Activated CD4-positive, alpha-beta T cell treated with anti-CD3 and anti-CD28 coated beads, Interleukin-2, amount 50 U/mL, for 24 hours (primary cell): ENCODE measurements around the gene FADS2.

Experiments used
- DNase-seq, 2 donors: peaks; one replicate each; pipeline ENCODE4 v3.0.0-alpha.2; 2020; ENCODE audit warnings: low read depth in 1 of 2, low spot score in 1 of 2

Gene FADS2

GRCh38 chr11:61795876-61796526 is 32.1 kb upstream of the FADS2 start:
- DNase-seq: no peak

- peak in 1 of 2 donors; percentile 48 for DNase-seq
Measured at GRCh38 chr11:61797263-61797944, 30.7 kb upstream of the FADS2 start.

GRCh38 chr11:61799665-61800284 is 28.3 kb upstream of the FADS2 start:
- no peak for DNase-seq

- no peak for DNase-seq
Measured at GRCh38 chr11:61800331-61801281, 27.5 kb upstream of the FADS2 start.

- DNase-seq: no peak
Measured at GRCh38 chr11:61802605-61803004, 25.5 kb upstream of the FADS2 start.

- DNase-seq: no peak
Measured at GRCh38 chr11:61803889-61804647, 24.0 kb upstream of the FADS2 start.

- DNase-seq: no peak
Measured at GRCh38 chr11:61805146-61805545, 23.0 kb upstream of the FADS2 start.

- no peak for DNase-seq
Measured at GRCh38 chr11:61806785-61807184, 21.3 kb upstream of the FADS2 start.

GRCh38 chr11:61810671-61811175 is 17.4 kb upstream of the FADS2 start:
- DNase-seq: no peak

- no peak for DNase-seq
Measured at GRCh38 chr11:61811831-61812230, 16.3 kb upstream of the FADS2 start.

- no peak for DNase-seq
Measured at GRCh38 chr11:61812736-61813411, 15.2 kb upstream of the FADS2 start.

GRCh38 chr11:61814247-61814957 is 13.7 kb upstream of the FADS2 start:
- no peak for DNase-seq

GRCh38 chr11:61814958-61815789 is 12.9 kb upstream of the FADS2 start:
- DNase-seq: no peak

GRCh38 chr11:61815790-61816735 is 12.0 kb upstream of the FADS2 start:
- DNase-seq: no peak

- DNase-seq: peak; percentile 44 to 62
Measured at GRCh38 chr11:61816736-61817455, 11.2 kb upstream of the FADS2 start, which contains the start of gene FADS1. FADS1 (minus strand) TSS chr11:61817003; CDS start chr11:61816929, 74 bp downstream.

GRCh38 chr11:61817471-61818202 is 10.5 kb upstream of the FADS2 start:
- DNase-seq: no peak
